HepG2 (cell line): ENCODE measurements around the gene GNB1. TPM values are rescaled to one million over a fixed set of nuclear protein-coding genes. Genes with fewer than 3 reads are reported as not detected.

Experiments
- ATAC-seq: fragments of 200-7000 bp; cut with Tn5 transposase; 3 replicates; pipeline ENCODE4 v1.9.1; 2020; ENCODE audit warnings: mild to moderate bottlenecking, moderate library complexity
- BruUV-seq: library from RNA; stranded (reverse); fragments of 400-500 nt; replicated peaks from 2 replicates; lab custom pipeline; 2021; lab: Mats Ljungman, UMichigan
- CTCF ChIA-PET: fragments of 300-600 bp; formaldehyde crosslinking; extraction: SDS; loops from one replicate; lab custom pipeline; 2021; ENCODE audit warnings: low total read pairs, inconsistent platforms, low intra/inter-chr PET ratio; lab: Yijun Ruan, JAX
- POLR2A ChIA-PET: fragments of 350-600 bp; sonication (Branson Sonifier 250); formaldehyde crosslinking; loops from one replicate; lab custom pipeline; 2020; ENCODE audit warnings: antibody characterized with exemption, inconsistent platforms; lab: Yijun Ruan, JAX
- DNase-seq: peaks from one replicate; pipeline ENCODE4 v3.0.0-alpha.2; 2015; ENCODE audit warnings: low spot score
- FAIRE-seq: peaks from 3 replicates; lab custom pipeline; 2011; peaks lifted over from hg19 to GRCh38; lab: Jason Lieb, UNC
- H2AFZ ChIP-seq: one replicate; pipeline ENCODE4 v1.6.1; 2011; ENCODE audit warnings: low read length, inconsistent platforms
- H3K27ac ChIP-seq: fragments of 300-600 bp; 3 replicates; pipeline ENCODE4 v1.8.0; 2011; ENCODE audit warnings: mixed run types, mild to moderate bottlenecking, mixed read lengths, low read length, inconsistent platforms; ENCODE audit not compliant: insufficient read depth; ENCODE audit errors: extremely low read length
- H3K27me3 ChIP-seq, 2 experiments: fragments of 200-600 bp in 1 of 2; 2 replicates in 1 of 2; 3 replicates in 1 of 2; pipeline versions ENCODE4 v1.6.0 to v1.8.0; 2011; ENCODE audit warnings: low read length in 2 of 2, mild to moderate bottlenecking in 2 of 2, moderate library complexity in 2 of 2, inconsistent platforms in 1 of 2; ENCODE audit not compliant: insufficient read depth in 2 of 2, control insufficient read depth in 1 of 2
- H3K36me3 ChIP-seq, 2 experiments: fragments of 200-600 bp in 1 of 2; replicated peaks in 1 of 2; 2 replicates in 1 of 2; 3 replicates in 1 of 2; pipeline versions ENCODE4 v1.5.1 to v1.8.0; 2011; ENCODE audit warnings: low read length in 2 of 2, inconsistent platforms in 1 of 2; ENCODE audit not compliant: insufficient read depth in 2 of 2, control insufficient read depth in 1 of 2
- H3K4me1 ChIP-seq: 2 replicates; pipeline ENCODE4 v1.5.1; 2012; ENCODE audit warnings: low read length, inconsistent platforms; ENCODE audit not compliant: insufficient read depth
- H3K4me2 ChIP-seq: 2 replicates; pipeline ENCODE4 v1.6.0; 2011; ENCODE audit warnings: low read depth, low read length, inconsistent platforms
- H3K4me3 ChIP-seq, 3 experiments: fragments of 200-600 bp in 1 of 3; sonication (generic), shearing (Covaris generic) in 1 of 3; replicated peaks in 1 of 3; 2 replicates each; pipeline ENCODE4 v1.5.1; 2011 to 2016; ENCODE audit warnings: low read length in 3 of 3, inconsistent platforms in 2 of 3, low read depth in 2 of 3, mild to moderate bottlenecking in 2 of 3, control low read depth in 1 of 3, mixed read lengths in 1 of 3; ENCODE audit not compliant: insufficient read depth in 1 of 3
- H3K79me2 ChIP-seq: one replicate; pipeline ENCODE4 v1.6.1; 2011; ENCODE audit warnings: low read length, inconsistent platforms; ENCODE audit not compliant: insufficient read depth
- H3K9ac ChIP-seq: 2 replicates; pipeline ENCODE4 v1.6.0; 2011; ENCODE audit warnings: mild to moderate bottlenecking, low read depth, low read length, inconsistent platforms; ENCODE audit not compliant: insufficient read depth
- H3K9me3 ChIP-seq: 2 replicates; pipeline ENCODE4 v1.5.1; 2012; ENCODE audit warnings: mild to moderate bottlenecking, low read length
- H4K20me1 ChIP-seq: 2 replicates; pipeline ENCODE4 v1.6.0; 2011; ENCODE audit warnings: inconsistent platforms, mild to moderate bottlenecking, low read length, moderate library complexity; ENCODE audit not compliant: insufficient read depth
- ARID4A ChIP-seq: sonication (generic); formaldehyde crosslinking; IDR thresholded peaks from 2 replicates; pipeline ENCODE4 v1.5.0; 2020; ENCODE audit warnings: mild to moderate bottlenecking, missing genetic modification reagents, borderline replicate concordance
- ASH2L ChIP-seq: fragments of 300-600, 200-600 bp; sonication (generic); IDR thresholded peaks from 2 replicates; pipeline ENCODE4 v1.7.0; 2017; ENCODE audit warnings: low read depth, mild to moderate bottlenecking, moderate library complexity, mixed read lengths, low read length; ENCODE audit not compliant: insufficient read length
- FOXK2 ChIP-seq: fragments of 450-650 bp; IDR thresholded peaks from 2 replicates; pipeline ENCODE4 v1.6.1; 2016
- HMGXB3 ChIP-seq: sonication (generic); formaldehyde crosslinking; IDR thresholded peaks from 2 replicates; pipeline ENCODE4 v1.4.0; 2020; ENCODE audit warnings: missing genetic modification reagents, borderline replicate concordance
- POLR2AphosphoS2 ChIP-seq: IDR thresholded peaks from 2 replicates; pipeline ENCODE4 v1.6.1; 2011; ENCODE audit warnings: low read depth, low read length, improper control_type of control experiment
- RBM39 ChIP-seq: fragments of 200-400 bp; formaldehyde crosslinking; IDR thresholded peaks from one replicate; pipeline ENCODE4 v1.6.1; 2018; ENCODE audit warnings: antibody characterized with exemption, mild to moderate bottlenecking, low read depth, low read length; ENCODE audit not compliant: poor library complexity, severe bottlenecking
- SNAI1 ChIP-seq: sonication (generic); formaldehyde crosslinking; IDR thresholded peaks from 2 replicates; pipeline ENCODE4 v1.5.0; 2020; ENCODE audit warnings: mild to moderate bottlenecking, missing genetic modification reagents, borderline replicate concordance
- TBX2 ChIP-seq: sonication (generic); formaldehyde crosslinking; IDR thresholded peaks from 2 replicates; pipeline ENCODE4 v1.5.0; 2020; ENCODE audit warnings: missing genetic modification reagents, mild to moderate bottlenecking, borderline replicate concordance
- ZNF556 ChIP-seq: sonication (generic); formaldehyde crosslinking; IDR thresholded peaks from 2 replicates; pipeline ENCODE4 v1.4.0; 2020; ENCODE audit warnings: mild to moderate bottlenecking, missing genetic modification reagents, borderline replicate concordance
- ZNF687 ChIP-seq: sonication (generic); formaldehyde crosslinking; IDR thresholded peaks from 2 replicates; pipeline ENCODE4 v1.5.1; 2020; ENCODE audit warnings: mild to moderate bottlenecking, missing genetic modification reagents, moderate library complexity
- WGBS: methylation state at CpG from one replicate; pipeline ENCODE4 v1.1.6; 2017; ENCODE audit warnings: low lambda C conversion rate; 5-methylcytosine and 5-hydroxymethylcytosine counted together
- in situ Hi-C: cut with HindIII; loops from 2 replicates; pipeline ENCODE4 v1.10.0; 2017; ENCODE audit warnings: low pct_unique_long_range_greater_than_20kb; ENCODE audit not compliant: extremely low pct_ligation_motif_present
- intact Hi-C: fragments of 100-400 bp; cut with micrococcal nuclease; formaldehyde crosslinking; loops from one replicate; pipeline ENCODE4 v1.10.0; 2022; ENCODE audit not compliant: unreplicated experiment
- polyA plus RNA-seq, 8 experiments: library from polyadenylated mRNA; depleted of rRNA in 3 of 8; stranded (reverse) in 7 of 8; unstranded in 1 of 8; fragments of >200 nt; fragmentation: Illumina TruSeq in 4 of 8; extraction: Trizol in 4 of 8; gene quantifications; 2 replicates each; pipeline versions ENCODE4 v1.2.1 to v1.2.3, GENCODE V29; 2011 to 2016; ENCODE audit warnings: low read depth in 4 of 8, missing spikeins in 1 of 8, mixed read lengths in 1 of 8; ENCODE audit not compliant: insufficient read depth in 1 of 8
- total RNA-seq, 5 experiments: library from RNA; depleted of rRNA; stranded (reverse); fragments of >200 nt; fragmentation: Illumina TruSeq; extraction: Trizol; gene quantifications; 2 replicates each; pipeline ENCODE4 v1.2.3, GENCODE V29; 2016; ENCODE audit warnings: low read depth in 1 of 5

GNB1 gene
- total and polyA plus RNA-seq, 2 of the 13 experiments (the other 11 are each of a cell fraction or from before 2014, with no cell fraction given), result 66.2 to 327 TPM

GRCh38 chr1:1833456-1833855 lies 57.4 kb downstream of the GNB1 start:
- Histone ChIP-seq H2AFZ (no peak overlapping the region), H3K4me2 (peak overlapping the region; percentile 28; the same call in 1 of the 2 replicates), H3K36me3 (peaks cover 11 to 22% of the 10 kb centered on the region in 2 experiments), H3K79me2 (peaks cover 46% of the 10 kb centered on the region), H3K4me1 (peaks cover 44% of the 10 kb centered on the region), H3K9me3 (no peaks in the 10 kb centered on the region), H3K27ac (peak overlapping the region; percentile 45), H3K27me3 (no peaks in the 10 kb centered on the region), H3K9ac (no peak overlapping the region), H3K4me3 (0 out of 6 replicates have a peak overlapping the region, but pooled peaks of 1 of the 3 experiments have one; percentile 8), H4K20me1 (peaks cover 34% of the 10 kb centered on the region)
- ATAC-seq (peak; percentile 47), DNase-seq (no peak), FAIRE-seq (peak; percentile 23)
- 68% methylated on average over 10 of the region's 10 CpGs for WGBS
- intact Hi-C loops (no loop called here), in situ Hi-C loops (no loop called here)
- CTCF ChIA-PET, result no interaction called here
- POLR2A ChIA-PET, result interaction anchor here (0.6 kb wide), 1 partner anchor 14 kb away, joined by 3 read pairs; no protein-coding TSS in a partner anchor
- no TSS peak for BruUV-seq
- TF ChIP-seq FOXK2, result no peak
- no peak for TF ChIP-seq ZNF556 (CRISPR knock-in tag)
- TF ChIP-seq TBX2, result peak; percentile 7; the same call in 1 of the 2 replicates
- peak; percentile 51; the same call in 1 of the 2 replicates for TF ChIP-seq ZNF687 (CRISPR knock-in tag)
- TF ChIP-seq ARID4A, result 0 out of 2 replicates have a peak, but pooled peaks have one; percentile 14
- no peak for TF ChIP-seq RBM39
- 0 out of 2 replicates have a peak, but pooled peaks have one; percentile 19 for TF ChIP-seq HMGXB3 (CRISPR knock-in tag)
- peak; percentile 12 for TF ChIP-seq ASH2L
- no peak for TF ChIP-seq SNAI1
- no peak for TF ChIP-seq POLR2AphosphoS2
